IPS DF 19.7 (cell line): Measurements from ENCODE around the gene NOP53.
"Not testable (repeated sequence)": the region's sequence is repeated elsewhere in the genome, so short reads cannot be mapped to it uniquely, and the experiment has no call there.

ENCODE experiments used
- DNase-seq: peaks from one replicate; pipeline ENCODE4 v3.0.0-alpha.2; 2013; ENCODE audit warnings: low read depth, low spot score

Gene NOP53

DNA sequence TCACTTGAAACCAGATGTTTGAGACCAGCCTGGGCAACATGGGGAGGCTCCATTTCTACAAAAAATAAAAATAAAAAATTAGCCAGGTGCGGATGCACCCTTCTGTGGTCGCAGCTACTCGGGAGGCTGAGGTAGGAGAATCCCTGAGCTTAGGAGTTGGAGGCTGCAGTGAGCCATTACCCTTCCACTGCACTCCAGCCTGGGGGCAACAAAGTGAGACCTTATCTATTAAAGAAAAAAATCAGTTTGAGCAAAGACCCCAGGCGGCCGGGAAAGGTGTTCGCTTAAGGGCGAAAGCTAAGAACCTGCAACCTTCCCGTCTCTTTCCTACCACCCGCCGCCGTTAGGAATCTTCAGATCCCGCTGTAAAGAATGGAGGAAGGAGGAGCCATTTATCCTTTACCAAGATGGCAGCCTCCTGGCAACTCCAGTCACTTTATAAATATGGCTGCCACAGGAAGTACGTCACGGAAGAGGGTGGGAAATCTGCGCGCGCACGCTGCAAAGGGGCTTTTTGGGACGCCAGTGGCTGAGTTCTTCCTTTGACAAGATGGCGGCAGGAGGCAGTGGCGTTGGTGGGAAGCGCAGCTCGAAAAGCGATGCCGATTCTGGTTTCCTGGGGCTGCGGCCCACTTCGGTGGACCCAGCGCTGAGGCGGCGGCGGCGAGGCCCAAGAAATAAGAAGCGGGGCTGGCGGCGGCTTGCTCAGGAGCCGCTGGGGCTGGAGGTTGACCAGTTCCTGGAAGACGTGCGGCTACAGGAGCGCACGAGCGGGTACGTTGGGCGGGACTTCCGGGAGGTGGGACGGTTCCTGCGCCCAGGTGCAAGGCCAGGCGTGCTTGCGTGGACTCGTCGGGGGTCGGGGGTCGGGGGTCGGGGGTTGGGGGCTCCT, at the start of gene NOP53:
NOP53 (plus strand) TSS at position 537 of the 892 bp plus-strand sequence; CDS start at position 551, 14 bp downstream.
- DNase-seq, result no peak

GRCh38 chr19:47696635-47697034, 48.7 kb upstream of the NOP53 start:
- DNase-seq, result no peak

- peak; percentile 72 for DNase-seq
These were observed 47.3 kb upstream of the NOP53 start for GRCh38 chr19:47697863-47698609.

DNA sequence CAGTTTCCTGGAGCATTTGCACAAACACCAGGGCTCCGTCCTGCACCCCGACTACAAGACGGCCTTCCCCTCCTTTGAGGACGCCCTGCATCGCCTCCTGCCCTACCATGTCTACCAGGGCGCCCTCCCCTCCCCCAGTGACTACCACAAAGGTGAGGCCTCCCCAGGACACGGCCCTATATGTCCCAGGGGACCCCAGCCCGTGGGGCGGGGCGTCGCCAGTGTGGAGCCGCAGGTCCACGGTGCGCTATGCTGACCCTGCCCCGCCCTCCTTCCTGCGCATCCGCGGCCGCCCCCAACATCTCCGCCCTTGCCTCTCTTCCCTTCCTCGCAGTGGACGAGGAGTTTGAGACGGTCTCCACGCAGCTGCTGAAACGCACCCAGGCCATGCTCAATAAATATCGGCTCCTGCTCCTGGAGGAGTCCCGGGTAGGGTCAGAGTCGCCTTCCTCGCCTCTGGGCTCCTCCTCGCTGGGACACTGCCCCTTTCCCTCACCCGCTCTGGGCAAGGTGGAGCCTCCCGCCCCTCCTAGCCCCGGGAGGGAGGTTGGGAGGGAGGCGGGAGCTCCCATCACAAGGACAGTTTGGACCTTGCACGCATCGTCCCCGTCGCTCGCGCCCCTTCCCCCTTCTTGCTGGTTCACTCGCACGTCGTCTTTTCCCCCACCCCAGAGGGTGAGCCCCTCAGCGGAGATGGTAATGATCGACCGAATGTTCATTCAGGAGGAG, 46.6 kb upstream of the NOP53 start:
- no peak for DNase-seq

GRCh38 chr19:47699360-47699917, 45.9 kb upstream of the NOP53 start:
- no peak for DNase-seq

DNA sequence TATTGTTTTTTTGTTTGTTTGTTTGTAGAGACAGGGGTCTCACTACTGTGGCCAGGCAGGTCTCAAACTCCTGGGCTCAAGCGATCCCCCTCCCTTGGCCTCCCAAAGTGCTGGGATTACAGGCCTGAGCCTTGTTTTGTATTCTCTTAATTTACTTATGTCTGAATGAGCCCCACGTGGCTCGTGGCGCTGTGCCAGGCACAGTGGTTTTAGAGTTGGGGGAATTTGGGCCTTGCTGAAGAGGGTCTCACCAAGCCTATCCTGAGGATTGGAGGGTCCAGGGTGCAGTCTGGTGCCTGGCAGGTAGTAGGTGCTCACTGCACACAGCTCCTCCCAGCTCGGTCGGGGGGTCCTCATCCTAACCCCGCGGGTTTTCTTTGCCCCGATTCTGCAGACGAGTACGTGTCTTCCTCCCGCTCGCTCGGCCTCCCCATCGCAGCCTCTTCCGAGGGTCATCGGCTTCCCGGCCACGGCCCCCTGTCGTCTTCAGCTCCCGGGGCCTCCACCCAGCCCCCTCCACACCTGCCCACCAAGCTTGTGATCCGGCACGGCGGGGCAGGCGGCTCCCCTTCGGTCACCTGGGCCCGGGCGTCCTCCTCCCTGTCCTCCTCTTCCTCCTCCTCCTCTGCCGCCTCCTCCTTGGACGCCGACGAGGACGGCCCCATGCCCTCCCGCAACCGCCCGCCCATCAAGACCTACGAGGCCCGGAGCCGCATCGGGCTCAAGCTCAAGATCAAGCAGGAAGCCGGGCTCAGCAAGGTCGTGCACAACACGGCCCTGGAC, 44.2 kb upstream of the NOP53 start:
- no peak for DNase-seq

GRCh38 chr19:47701717-47702552, 43.4 kb upstream of the NOP53 start:
- no peak for DNase-seq

GRCh38 chr19:47702671-47703070, 42.7 kb upstream of the NOP53 start:
- no peak for DNase-seq

GRCh38 chr19:47703301-47703700, 42.0 kb upstream of the NOP53 start:
- no peak for DNase-seq

- DNase-seq, result no peak
These were observed 41.3 kb upstream of the NOP53 start for GRCh38 chr19:47704024-47704423.

- no peak for DNase-seq
These were observed 40.7 kb upstream of the NOP53 start for GRCh38 chr19:47704656-47705055.

DNA sequence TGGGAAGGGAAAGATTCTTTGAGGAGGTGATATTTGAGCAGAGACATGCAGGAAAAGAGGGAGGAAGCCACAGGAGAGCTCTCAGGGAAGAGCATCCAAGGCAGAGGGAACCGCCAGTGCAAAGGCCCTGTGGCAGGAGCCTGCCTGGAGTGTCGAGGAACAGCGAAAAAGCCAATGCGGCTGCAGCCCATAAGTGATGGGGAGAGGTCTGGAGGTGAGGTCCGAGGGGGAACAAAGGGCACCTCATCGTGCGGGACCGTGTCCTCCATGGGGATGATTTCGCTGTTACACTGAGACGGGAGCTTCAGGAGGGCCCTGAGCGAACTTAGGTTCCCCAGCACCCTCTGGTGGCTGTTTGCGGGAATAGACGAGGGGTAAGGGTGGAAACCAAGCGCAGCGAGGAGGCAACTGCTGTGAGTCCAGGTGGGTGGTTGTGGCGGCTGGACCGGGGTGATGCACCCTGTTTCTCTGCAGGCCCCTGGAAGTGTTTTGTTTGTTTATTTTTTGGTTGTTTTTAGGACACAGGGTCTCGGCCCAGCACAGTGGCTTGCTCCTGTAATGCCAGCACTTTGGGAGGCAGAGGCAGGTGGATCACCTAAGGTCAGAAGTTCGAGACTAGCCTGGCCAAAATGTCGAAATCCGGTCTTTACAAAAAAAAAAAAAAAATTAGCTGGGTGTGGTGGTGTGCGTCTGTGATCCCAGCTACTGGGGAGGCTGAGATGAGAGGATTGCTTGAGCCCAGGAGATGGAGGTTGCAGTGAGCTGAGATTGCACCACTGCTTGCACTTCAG, 38.0 kb upstream of the NOP53 start:
- DNase-seq, result peak; percentile 76

DNA sequence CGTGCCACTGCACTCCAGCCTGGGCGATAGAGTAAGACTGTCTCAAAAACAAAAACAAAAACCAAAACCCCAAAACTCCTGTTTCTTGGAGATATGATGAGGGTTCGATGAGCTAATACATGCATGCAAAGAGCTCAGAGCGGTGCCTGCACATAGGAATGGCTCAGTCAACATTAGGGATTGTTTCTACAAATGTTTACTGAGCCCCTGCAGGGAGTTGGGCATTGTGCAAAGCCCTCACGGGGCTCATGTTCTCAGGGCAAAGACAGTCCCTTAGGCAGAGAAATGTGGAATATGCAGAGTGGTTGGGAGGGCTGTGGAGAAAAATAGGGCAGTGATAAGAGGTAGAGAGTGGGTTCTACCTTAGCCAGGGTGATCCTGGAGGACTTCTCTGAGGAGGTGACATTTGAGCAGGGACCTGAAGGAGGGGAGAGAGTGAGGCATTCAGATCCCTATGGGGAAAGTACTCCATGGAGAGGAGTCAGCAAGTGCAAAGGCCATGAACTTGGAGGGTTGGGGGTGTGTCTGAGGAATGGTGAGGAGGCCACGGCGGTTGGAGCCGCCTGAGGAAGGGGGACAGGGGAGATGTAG, 33.6 kb upstream of the NOP53 start:
- DNase-seq, result no peak

GRCh38 chr19:47713046-47714021, 32.0 kb upstream of the NOP53 start, which contains the start of gene EHD2:
Gene EHD2 (plus strand): TSS chr19:47713422. CDS start chr19:47716613, 3,191 bp downstream.
- DNase-seq, result no peak

- no peak for DNase-seq
These were observed 31.0 kb upstream of the NOP53 start for GRCh38 chr19:47714339-47714738.

GRCh38 chr19:47714855-47715254, 30.5 kb upstream of the NOP53 start:
- DNase-seq, result not testable (repeated sequence)

DNA sequence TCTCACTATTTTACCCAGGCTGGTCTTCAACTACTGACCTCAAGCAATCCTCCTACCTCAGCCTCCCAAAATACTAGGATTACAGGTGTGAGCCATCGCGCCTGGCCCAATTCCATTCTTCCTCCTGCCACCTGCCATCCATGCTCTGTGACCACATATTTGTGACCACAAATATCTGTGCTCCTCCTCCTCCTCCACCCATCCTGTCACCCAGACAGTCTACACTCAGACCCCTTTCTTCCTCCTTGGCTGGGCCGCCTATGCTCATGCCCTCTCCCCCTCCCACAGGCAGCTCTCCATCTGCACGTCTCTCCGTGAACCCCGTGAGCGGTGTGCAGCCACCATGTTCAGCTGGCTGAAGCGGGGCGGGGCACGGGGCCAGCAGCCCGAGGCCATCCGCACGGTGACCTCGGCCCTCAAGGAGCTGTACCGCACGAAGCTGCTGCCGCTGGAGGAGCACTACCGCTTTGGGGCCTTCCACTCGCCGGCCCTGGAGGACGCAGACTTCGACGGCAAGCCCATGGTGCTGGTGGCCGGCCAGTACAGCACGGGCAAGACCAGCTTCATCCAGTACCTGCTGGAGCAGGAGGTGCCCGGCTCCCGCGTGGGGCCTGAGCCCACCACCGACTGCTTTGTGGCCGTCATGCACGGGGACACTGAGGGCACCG, 28.9 kb upstream of the NOP53 start:
- DNase-seq, result no peak
